Activated CD8-positive, alpha-beta memory T cell treated with anti-CD3 and anti-CD28 coated beads for 4 hours (primary cell): ENCODE results near the gene ANXA4.
A peak's percentile ranks its signal among the peaks of the same experiment; 100 is the strongest.
"Not testable (repeated sequence)": the region's sequence is repeated elsewhere in the genome, so short reads cannot be mapped to it uniquely, and the experiment has no call there.

Source experiments
- DNase-seq, 2 donors: peaks; one replicate each; pipeline ENCODE4 v3.0.0-alpha.2; 2020; ENCODE audit warnings: low read depth in 2 of 2

The ANXA4 gene

GRCh38 chr2:69753659-69754363, 11.9 kb downstream of the ANXA4 start:
- DNase-seq: no peak

DNA sequence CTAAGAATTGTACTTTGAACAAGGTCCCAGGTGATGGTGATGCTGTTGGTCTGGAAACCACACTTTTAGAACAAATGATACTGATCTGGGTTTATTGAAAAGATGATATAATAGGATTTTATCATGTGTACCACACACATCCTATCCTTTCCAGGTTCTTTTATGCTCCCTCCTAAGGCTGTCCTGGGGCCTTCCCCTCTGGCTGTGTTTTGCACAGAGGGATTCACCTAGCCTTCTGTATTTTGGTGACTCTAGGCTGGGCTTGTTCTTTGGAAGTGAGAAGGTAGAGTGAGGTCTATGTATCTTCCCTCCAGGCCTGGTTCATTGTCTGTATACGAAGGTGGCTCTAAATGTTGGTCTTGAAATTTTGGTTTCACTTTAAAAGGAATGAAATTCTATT, 12.7 kb downstream of the ANXA4 start:
- DNase-seq: no peak

DNA sequence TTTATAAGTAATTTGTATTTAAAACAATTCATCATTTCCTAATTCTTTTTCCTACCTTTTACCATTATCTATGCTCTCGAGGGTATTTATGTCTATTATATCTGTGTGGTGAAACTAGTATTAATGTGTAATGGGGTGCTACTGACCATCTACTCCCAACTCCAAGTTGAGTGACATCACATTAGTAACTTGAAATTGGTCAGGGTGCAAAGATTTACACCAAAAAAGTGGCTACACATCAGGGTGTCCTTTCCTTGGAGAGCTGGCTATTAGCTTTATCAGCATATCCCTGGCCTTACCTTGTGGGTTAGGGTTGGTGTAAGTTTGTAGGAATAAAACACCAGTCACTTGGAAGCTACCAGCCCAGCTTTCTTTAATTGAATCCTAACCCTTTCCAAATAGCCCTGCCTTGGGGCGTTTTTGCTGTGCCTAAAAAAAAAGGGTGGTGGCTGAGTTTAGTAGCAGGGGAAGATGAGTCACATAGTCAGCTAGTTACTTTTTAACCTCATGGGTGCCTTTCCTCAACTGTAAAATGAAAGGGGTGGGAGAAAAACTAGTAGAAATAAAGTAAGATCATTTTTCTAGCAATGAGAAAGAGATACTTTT, 14.0 kb downstream of the ANXA4 start:
- DNase-seq: no peak

- no peak for DNase-seq
Observed at GRCh38 chr2:69762025-69762424, 20.1 kb downstream of the ANXA4 start.

DNA sequence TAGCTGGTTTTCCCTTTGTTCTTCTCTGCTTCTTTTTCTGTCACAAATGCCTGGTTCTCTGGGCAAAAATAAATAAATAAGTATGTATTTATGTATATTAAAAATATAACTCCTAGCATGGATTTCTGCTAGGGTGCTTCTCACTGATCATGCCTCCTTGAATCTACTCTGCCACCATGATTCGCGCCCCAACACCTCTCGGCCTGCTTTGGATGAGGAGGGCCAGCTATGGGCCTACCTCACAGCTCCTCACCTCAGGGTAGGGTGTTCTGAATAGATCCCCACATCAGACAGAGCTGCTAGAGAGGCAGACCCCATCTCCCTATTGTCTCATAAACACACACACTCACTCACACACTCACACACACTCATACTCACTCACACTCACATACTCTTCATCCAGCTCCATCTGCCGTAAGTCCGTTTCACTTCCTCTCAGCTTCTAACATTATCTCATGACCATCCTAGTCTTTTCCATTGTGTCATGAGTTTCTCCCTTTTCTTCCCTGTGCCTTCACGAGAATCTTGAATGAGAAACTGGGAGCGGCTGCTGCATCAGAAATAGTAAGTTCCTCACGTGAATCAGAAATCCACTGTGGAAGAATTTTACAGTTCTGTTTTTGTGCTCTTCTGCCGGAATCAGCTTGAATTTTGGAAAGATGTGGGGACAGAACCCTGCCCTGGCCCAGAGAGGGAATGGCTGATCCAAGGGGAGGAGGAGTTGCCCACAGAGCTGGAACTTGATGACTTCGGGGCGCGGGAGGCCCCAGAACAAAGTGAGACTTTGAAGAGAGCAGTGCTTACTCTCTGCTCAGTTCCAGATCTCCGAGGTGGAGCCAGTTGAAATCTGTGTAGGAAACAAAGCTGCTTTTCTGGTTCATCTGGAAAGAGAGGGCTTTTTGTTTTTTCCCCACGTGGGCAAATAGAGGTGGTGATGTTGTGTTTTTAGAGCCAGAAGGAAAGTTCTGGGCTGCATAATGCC, 20.9 kb downstream of the ANXA4 start:
- DNase-seq: no peak

GRCh38 chr2:69763831-69764230, 21.9 kb downstream of the ANXA4 start:
- DNase-seq: not testable (repeated sequence)

GRCh38 chr2:69764286-69765095, 22.6 kb downstream of the ANXA4 start:
- DNase-seq: no peak

DNA sequence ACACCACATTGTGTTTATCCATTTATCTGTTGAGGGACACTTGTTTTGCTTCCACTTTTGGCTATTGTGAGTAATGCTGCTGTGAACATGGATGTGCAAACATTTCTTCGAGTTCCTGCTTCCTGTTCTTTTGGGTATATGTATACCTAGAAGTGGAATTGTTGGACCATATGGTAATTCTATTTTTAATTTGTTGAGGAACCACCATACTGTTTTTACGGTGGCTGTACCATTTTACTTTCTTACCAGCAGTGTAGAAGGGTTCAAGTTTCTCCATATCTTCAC, 23.1 kb downstream of the ANXA4 start:
- no peak for DNase-seq

DNA sequence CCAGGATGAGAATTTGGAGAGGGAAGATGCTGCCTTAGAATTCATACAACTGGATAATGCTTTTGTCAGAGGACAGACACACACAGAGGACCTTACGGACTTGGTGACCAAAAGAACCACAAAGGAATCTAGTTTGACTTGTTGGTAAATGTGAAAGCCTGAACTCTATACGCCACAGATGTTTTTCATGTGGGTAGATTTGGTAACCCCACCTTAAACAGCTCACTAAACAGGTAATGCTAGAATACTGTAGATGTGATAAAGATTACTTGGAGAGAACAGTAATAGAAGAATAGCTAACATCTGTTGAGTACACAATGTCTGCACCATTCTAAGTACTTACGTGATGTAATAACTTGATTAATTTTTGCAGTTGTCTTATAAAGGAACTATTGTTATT, 24.1 kb downstream of the ANXA4 start:
- DNase-seq: no peak

DNA sequence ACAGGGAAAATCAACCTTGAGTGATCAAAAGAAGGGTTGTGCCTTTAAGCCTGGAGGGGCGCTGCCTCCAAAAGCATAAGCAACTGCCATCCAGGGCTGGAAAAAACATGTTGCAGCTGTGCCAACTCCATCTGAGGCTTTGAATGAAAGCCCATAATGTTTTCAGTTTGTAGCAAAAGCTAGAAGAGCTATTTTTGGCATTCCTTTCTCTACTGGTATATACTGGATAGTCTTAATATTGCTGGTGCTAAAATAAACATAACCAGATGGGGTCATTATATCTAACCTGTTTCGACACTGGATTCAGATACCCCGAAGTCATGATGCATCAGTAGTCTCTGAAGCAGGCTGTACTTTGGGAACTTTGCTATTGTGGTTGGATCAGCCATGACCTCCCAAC, 25.1 kb downstream of the ANXA4 start:
- no peak for DNase-seq

DNA sequence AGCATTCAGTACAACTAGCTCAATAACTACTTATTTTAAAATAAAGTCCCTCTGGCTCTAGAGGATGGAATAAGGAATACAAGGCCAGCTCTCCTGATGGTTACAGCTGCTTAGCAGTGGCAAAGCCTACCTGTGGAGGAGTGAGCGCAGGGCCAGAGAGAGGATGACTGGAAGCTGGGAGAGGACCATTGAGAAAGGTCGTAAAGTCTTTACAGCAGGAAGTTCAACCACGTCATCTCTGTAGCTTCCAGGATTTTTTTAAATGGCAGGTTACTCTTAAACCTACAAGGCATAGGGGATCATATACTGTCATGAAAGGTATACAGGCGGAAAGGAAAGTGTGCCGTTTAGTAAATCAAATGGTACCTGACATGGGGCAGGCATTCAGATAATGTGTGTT, 26.3 kb downstream of the ANXA4 start:
- no peak for DNase-seq

GRCh38 chr2:69768789-69769188, 26.9 kb downstream of the ANXA4 start:
- DNase-seq: no peak

DNA sequence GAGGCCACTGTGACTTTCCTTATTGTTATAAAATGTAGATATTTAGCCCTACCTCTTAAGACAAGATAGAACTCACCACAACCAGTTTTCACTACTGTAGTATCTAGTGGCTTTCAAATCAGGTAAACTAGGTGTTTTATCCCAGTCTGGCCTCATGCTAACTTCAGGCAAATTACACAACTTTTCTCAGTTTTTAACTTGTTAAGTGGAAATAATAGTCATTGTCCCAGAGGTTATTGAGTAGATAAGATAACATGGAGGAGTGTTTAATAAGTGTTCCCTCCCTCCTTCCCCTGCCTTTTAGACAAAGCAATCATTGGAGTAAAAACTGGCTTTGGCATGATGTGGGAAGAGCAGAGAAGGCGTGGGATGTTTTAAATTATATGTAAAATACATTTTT, 27.3 kb downstream of the ANXA4 start:
- DNase-seq: no peak

GRCh38 chr2:69770193-69770702, 28.3 kb downstream of the ANXA4 start:
- peak in 1 of 2 donors; percentile 13 for DNase-seq

DNA sequence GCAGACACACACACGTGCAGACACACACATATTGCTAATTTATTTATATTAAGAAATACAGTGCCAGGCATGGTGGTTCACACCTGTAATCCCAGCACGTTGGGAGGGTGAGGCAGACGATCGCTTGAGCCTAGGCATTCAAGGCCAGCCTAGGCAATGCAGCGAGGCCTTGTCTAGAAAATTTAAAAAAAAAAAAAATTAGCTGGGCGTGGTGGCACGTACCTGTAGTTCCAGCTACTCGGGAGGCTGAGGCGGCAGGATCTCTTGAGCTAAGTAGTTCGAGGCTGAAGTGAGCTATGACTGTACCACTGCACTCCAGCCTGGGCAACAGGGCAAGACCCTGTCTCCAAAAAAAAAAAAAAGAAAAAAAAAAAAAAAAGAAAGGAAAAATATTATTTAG, 28.8 kb downstream of the ANXA4 start:
- DNase-seq: no peak

- no peak for DNase-seq
Observed at GRCh38 chr2:69771461-69771860, 29.5 kb downstream of the ANXA4 start.

DNA sequence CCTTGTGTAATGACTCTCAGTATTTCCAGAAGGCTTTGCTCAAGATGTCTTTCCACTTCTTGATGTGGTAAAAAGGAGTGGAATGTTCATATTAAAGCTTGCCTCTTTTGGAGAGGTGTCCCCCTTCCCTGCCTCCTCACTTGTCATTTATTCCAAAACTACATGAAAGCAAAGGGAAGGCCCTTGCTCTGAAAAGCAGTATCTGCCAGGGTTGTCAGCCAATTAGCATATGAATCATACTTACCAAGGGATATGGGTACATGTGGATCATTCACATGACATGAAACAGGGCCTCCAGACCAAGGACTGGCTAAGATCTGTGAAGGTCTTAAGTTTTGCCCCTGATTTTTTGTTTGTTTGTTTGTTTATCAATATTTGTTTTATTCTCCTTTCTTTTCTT, 31.3 kb downstream of the ANXA4 start:
- DNase-seq: no peak

- not testable (repeated sequence) for DNase-seq
Observed at GRCh38 chr2:69774258-69774983, 32.5 kb downstream of the ANXA4 start.

DNA sequence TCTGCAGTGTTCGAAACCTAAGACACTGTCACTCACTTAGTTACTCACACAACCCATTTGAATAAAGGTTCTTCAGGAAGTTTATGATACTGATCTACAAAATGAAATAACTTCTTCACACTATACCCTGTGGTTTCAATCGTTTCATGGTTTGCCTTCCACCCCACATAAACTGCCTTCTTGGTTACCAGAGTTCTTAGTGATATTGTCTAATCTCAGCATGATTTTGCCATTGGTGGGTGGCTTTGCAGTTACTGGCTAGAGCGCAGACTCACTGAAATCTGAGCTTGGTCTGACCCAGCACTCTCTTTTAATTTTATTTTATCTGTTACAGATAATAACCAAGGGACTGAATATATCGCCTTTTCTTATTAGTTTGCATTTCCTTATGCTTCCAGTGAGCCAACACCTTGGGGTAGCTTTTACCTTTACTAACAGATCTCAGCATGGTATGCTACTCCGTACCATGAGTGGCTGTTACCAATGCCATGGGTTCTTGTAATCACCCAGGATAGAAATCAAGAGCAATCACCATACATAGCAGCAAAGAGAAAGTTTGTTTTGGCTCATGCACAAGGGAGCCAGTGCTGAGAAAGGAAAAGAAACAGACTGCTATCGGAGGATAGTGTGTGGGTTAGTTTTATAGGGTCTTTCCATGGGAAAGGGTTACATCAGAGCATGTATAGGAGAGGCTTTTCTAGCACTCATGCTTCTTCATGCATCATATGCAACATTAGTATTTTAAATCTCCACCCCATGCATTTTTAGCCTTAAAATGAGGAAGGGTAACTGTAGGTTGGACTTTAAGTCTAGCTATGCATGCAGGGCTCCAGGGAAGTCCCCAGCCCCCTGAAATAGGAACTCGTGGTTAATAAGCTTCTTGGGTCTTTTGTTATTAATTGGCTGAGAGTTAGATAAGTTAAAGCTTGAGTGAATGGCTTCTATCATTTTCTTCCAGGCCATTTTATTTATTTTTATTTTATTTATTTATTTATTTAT, 33.3 kb downstream of the ANXA4 start:
- no peak for DNase-seq
